Stomach (tissue), 4 donors: ENCODE measurements around the gene ADIPOR1.

Experiments
- EP300 ChIP-seq: sonication (generic); formaldehyde crosslinking; IDR thresholded peaks from one replicate; pipeline ENCODE4 v1.6.1; 2017; ENCODE audit warnings: antibody characterized with exemption
- POLR2A ChIP-seq, 4 donors: fragments of 450-650 bp; IDR thresholded peaks; one replicate each; pipeline ENCODE4 v1.6.1; 2016; ENCODE audit warnings: antibody characterized with exemption in 4 of 4, control low read depth in 2 of 4, mild to moderate bottlenecking in 1 of 4, moderate library complexity in 1 of 4
- TF ChIP-seq, protein P1 (sequence below), 7 experiments: fragments of 450-650 bp in 4 of 7; fragments of 200-600 bp in 3 of 7; sonication (generic) in 3 of 7; IDR thresholded peaks; one replicate each; pipeline ENCODE4 v1.5.1; 2016 to 2019; ENCODE audit warnings: antibody characterized with exemption in 7 of 7, control low read depth in 2 of 7, mild to moderate bottlenecking in 1 of 7

DNA sequence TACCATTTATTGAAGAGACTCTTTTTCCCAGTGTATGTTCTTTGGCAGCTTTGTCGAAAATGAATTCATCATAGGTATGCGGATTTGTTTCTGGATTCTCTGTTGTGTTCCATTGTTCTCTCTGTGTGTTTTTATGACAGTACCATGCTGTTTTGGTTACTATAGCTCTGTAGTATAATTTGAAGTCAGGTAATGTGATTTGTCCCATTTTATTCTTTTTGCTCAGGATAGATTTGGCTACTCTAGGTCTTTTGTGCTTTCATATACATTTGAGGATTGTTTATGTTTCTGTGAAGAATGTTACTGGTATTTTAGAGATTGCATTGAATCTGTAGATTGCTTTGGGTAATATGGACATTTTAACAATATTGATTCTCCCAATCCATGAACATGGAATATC lies 25.6 kb downstream of the ADIPOR1 start:
- TF ChIP-seq, protein P1, sequence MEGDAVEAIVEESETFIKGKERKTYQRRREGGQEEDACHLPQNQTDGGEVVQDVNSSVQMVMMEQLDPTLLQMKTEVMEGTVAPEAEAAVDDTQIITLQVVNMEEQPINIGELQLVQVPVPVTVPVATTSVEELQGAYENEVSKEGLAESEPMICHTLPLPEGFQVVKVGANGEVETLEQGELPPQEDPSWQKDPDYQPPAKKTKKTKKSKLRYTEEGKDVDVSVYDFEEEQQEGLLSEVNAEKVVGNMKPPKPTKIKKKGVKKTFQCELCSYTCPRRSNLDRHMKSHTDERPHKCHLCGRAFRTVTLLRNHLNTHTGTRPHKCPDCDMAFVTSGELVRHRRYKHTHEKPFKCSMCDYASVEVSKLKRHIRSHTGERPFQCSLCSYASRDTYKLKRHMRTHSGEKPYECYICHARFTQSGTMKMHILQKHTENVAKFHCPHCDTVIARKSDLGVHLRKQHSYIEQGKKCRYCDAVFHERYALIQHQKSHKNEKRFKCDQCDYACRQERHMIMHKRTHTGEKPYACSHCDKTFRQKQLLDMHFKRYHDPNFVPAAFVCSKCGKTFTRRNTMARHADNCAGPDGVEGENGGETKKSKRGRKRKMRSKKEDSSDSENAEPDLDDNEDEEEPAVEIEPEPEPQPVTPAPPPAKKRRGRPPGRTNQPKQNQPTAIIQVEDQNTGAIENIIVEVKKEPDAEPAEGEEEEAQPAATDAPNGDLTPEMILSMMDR (IDR thresholded peaks at IDR 0.05) = no peak
- no peak for TF ChIP-seq POLR2A (IDR thresholded peaks at IDR 0.05)
- TF ChIP-seq EP300 = no peak
